Hematopoietic multipotent progenitor cell (in vitro differentiated cells): ENCODE data around the gene BEGAIN. TPM values are rescaled to one million over a fixed set of nuclear protein-coding genes. Genes with fewer than 3 reads are reported as not detected.
A peak's percentile ranks its signal among the peaks of the same experiment; 100 is the strongest.

ENCODE experiments used
- DNase-seq, 3 donors: peaks; one replicate each; pipeline ENCODE4 v3.0.0-alpha.2; 2011 to 2015; ENCODE audit warnings: low read depth in 2 of 3, low spot score in 2 of 3
- total RNA-seq: library from RNA; depleted of rRNA; stranded (reverse); fragments of >200 nt; gene quantifications from one replicate; pipeline ENCODE4 v1.2.3, GENCODE V29; 2012

Gene BEGAIN
- total RNA-seq, 1 donor, result 0.81 TPM

DNA sequence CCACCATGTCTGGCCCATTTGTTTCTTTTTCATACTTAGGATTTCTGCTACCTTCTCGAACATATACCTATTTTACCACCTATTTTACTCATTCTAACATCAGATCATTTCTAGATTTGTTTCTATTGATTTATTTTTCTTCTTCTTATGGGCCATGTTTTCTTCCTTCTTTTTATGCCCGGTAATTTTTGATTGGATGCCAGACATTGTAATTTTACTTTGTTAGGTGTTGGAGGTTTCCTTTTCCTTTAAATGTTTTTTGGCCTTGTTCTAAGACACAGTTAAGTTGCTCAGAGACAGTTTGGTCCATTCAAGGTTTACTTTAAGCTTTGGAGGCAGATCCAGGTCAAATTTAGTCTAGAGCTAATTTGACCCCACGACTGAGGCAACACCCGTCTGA is 14.7 kb upstream of the BEGAIN start:
- DNase-seq, result no peak

DNA sequence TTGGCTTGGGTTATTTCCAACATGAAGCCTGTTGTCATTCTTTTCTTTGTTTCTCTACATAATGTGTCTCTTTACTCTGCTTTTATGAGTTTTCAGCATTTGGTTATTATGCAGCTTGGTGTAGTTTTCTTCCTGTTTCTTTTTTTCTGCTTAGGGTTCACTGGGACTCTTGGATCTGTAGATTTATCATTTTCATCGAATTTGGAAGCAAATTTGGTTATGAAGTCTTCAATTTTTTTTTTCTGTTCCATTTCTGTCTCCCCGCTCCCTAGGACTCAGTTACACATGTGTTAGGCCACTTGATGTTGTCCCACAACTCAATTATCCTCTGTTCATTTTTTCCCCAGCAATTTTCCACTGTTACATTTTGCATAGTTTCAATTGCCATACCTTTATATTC is 13.8 kb upstream of the BEGAIN start:
- no peak for DNase-seq

DNA sequence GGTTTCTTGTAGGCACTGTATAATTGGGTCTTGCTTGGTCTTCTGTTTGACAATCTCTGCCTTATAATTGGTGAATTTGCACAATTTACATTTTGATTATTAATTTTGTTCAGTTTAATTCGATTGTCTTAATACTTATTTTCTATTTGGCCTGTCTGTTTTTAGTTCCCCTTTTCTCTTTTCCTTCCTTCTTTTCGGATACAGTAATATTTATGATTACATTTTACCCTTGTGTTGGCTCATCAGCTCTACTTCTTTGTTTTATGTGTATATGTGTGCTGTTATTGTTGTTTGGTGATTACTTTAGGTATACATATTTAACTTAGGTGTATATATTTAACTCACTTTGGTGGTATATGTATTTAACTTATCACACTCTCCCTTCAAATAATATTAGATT is 12.8 kb upstream of the BEGAIN start:
- peak in 1 of 3 donors; percentile 28 for DNase-seq

DNA sequence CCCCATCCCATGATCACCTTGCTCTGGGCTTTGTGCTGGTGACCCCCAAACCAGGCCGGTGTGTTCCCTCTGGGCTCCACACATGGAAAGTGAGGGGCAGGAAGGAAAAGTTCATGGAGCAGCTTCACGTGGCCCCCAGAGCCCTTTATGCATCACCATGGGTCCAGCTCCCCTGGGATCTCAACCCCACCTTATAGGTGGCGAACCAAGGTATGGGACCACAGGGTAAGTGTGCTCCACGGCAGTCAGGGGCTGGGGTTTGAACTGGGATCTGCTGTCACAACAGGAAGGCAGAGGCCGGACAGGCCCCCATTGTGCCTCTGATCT is 7.4 kb upstream of the BEGAIN start:
- DNase-seq, result no peak

DNA sequence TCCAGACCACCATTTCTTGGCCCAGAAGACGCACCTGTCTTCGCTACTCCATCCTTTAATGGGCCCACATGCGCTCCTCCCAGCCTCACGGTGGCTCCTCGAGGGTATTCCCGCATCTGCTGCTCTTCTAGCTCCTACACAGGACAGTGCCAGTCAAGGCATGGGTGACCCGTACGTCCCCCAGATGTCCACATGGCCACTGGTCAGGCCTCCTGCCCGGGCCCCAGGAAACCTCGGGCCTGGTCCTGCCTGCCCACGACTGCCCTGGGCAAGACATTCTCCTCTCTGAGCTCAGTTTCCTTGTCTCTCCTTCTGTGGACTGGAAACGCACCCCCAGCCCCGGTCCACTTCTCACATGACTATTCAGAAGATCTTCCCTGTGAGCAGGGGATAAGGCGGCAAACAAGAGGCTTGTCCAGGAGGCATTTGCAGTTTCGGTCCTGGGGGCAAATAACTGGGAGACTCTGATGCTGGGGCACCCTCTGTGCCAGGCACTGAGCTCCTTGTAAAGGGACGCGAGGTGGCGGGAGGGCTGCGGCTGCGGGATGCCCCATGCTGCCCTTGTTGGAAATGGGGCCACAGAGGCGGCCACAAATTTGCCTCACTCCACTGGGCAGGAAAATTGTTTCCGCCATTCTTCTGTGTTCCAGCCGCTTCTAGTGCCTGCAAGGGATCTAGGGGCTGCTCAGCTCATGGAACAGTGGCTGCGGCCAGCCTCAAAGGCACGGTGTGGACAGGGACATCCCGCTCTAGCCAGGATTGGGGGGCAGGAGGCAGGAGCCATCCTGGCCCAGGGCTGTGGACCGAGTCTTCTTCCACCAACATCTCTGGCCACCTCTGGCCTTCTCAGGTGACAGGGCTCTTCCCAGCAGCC is 6.8 kb upstream of the BEGAIN start:
- DNase-seq, result no peak

DNA sequence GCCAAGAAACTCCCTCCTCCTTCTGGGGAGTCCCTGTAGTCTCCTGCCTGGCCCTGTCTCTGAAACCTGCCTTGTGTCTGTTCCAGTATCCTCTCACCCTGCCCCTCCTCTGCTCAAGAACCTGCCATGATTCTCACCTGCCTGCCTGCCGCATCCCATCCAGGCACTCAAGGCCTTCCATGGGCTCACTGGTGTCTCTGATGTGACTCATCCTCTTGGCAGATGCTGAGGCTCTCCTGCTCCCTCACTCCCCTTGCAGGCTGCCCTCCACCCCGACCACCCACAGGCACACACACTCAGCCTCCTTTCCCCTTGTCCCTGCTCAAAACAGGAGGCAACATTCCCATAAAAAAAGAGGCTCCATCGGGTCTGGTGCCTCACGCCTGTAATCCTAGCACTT is 5.8 kb upstream of the BEGAIN start:
- DNase-seq, result no peak

DNA sequence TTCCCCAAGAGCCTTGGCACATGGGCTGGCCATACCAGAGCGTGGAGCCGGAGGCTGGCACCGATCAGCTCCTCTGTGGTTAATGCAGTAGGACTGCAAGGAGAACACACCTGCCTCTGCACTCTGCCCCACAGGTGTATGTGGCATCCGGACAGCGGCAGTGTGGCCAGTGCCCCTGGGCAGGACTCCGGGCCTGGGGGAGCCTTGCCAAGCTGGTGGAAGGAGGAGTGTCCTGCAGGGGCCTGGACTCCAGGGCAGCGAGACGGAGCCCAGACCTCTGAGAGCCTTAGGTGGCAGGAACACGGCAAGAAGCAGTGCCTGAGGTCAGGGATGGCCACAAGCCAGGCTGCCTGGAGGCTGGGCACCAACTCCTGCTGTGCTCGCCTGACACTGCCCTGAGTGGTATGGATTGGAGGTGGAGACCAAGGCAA is 5.3 kb upstream of the BEGAIN start:
- DNase-seq, result no peak

DNA sequence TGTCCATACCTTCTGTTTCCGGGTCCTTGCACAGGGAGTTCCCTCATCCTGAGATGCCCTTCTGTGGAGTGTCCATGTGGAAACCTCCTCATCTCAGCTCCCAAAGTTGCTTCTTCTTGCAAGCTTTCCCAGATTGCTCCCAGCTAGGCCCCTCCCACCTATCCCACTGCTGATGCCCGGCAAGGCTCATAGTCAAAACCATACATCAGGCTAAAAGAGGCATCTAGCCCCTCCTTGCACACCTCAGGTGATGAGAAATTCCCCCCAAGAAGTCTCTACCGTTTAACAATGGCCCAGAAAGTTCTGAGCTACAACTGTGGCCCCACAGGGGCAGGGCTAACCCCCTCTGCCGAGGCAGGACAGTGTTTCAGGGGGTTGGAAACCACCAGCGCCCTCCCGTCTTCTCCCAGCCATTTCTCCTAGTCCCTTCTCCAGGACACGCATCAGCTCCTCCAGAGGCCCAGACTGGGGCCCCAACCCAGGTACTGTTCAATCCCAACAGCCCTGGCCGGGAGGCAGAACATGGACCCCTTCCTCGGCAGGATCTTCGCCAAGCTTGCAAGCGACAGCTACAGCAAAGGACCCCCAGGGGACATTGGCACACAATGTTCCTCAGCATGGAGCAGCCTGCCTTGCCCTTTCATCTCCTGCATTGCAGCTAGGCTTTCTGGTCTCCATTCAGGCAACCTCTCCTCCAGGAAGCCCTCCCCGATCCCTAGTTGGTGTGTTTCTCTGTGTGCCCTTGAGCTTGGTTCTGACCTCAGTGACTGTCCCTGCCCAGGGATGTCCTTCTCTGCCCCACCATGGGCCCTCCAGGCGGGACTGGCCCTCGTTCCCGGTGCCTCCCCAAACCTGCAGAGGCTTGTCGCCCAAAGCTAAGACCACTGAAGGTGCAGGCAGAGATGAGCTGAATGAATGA is 4.5 kb upstream of the BEGAIN start:
- DNase-seq, result no peak

DNA sequence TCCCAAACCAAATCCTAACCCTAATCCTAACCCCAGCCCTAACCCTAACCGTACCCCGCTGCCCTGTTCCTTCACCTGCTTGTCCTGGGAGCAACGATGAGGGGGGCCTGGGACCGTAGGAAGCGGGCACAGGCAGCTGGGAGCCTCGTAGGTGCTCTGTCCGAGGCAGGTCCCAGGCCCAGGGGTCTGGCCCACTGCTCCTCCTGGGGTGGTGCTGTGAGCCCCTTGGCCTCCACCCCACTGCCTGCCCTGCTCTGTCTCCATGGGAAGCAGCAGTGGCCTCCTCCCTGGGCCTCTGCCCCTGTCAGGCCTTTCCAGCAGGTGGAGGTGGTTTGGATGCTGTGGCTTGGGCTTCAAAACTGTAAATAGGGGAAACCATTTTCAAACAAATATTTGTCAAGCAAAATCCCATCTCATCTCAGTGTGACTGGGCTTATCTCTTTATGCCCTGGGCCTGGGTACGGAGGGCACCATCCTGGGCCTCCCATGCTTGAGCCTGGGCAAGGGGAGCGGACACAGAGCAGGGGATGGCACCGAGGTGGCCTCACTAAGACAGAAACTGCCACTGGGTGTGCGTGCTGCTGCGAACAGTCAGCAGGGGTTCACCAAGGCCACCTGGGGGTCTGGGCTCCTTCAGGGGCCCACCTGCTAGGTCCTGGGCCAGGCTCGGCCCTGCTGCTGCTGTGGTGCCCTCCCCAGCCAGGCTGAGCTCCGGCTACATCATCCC is 3.7 kb upstream of the BEGAIN start:
- DNase-seq, result no peak

DNA sequence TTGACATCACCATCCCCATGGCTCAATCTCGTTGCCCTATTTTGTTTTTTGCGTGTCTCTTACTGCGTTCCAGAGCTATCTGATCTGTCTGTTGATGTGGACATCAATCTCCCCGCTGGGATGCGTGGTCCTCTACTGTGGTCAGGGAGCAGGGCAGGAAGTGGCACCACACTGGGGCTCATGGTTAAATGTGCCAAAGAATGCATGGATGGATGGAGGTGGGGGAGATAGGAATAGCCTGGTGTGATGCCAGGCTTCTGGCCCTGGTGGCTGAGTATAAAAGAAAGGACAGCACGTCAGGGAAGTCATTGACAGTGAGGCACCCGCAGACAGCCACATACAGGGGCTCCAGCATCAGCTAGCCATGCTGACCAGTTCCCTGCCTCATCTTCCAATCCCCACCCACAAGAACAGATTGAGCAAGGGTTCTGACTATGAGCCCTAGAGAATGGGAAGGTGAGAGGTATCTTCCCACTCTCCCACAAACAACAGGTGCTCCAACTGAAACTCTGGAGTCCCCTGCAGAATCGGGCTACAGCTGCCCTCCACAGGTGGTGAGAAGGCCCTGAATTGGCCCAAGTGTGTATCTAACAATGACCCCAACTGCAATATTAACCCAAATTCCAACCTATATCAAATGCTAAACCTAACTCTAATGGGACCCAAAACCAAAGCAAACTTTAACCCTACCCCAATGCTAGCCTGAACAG is 2.7 kb upstream of the BEGAIN start:
- no peak for DNase-seq

DNA sequence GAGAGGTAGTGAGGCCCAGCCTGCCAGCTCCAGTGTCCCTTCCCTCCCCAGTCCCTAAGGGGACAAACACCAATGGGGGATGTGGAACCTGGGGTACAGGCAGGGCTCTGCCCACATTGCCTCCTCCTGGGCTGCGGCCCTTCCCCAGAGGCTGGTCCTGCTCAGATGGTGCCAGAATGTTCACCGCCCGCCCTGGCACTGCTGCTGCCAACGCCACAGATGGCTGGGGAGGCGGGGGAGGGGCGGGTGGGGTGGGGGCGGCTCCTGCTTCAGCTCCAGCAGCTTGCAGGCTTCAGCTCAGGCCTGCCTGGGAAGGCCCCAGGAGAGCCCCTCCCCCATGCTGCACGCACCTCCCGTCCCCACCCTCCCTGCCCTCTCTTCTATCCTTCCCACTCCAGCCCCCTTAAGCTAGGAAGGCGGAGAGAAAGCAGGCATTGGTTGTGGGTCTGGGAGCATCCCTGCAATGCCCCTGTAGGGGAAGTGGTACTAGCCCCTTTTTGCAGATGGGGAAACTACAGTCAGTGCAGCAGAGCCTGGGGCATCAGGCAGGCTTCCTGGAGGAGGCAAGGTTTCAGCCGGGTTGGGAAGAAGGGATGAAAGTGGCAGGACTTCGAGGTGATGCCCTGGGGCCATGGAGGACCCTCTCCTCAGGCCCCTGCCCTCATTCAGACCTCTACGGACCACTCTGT is 2.0 kb upstream of the BEGAIN start:
- no peak for DNase-seq

DNA sequence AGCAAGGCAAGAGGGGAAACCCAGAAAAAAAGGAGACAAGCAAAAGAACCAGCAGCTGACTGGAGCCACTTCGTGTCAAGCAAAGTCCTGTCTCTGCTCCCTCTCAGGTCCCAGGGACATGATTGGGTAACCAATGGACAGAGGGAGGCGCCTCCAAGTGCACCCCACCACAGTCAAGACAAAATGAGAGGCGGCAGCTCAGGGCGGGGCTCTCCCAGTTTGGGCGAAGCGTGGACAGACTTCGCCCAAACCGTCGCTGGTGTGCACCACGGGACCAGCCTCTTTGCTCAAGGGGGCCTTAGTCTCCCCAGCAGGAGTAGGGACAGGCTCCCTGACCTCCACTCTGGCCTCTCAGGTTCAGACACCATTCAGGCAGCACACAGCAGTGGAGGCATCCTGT is 1.5 kb upstream of the BEGAIN start:
- DNase-seq, result no peak

DNA sequence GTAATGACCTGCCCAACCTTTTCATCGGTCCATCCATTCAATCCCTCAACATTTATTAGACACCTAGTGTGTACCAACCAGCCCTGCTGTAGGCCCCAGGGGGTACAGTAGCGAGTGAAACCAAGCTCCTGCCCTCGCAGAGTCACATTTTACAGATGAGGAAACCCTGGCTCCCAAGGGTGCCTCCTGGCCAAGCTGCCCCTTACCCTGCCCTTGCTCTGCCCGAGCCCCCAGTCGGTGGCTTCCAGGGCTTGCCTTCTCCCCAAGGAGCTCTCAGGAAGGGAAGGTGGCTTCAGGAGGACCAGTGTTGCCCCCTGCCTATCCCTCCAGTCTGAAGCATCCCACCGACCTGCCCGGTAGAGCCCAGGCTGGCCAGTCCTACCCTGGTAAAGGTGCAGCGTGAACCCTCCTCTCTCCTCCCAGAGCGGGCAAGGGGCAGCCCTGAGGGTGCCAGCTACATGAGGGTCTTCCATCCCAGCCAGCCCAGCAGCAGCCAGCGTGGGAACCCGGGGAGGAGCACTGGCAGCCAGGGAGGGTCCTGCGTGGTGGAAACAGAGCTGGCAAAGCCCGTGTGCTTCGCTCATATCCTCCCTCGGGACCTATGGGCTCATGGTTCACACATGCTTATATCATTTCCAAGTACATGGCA is 670 bp upstream of the BEGAIN start:
- DNase-seq, result no peak

DNA sequence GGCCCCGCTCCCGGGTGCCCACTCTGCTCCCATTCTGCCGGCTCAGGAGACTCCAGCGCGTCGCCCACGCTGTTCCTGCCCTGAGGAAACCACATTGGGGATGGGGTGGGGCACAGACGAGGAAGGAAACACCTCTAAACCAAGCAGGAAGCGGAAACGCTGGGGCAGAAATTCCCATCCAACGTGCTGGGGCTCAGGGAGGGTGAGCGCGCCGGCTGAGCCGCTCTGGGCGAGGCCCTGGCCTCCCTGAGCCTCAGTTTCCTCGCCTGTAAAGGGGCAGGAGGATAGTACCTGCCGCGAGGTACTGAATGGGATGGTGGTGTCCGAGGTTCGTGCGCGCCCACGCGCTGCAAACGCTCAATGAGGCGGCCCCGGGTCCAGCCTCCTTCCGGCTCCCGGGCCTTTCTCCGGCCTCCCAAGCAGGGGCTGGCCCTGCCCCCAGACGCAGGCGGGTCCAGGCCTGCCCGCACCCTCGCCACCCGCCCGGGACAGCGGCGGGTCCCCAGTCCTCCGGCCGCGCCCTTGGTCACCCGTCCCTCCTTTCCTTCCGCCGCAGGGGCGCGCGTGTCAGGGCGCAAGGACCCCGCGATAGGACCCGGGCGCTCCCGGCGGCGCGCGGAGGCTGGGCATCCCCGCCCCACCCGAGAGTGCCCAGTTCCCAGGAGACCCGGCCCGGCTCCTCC is 673 bp downstream of the BEGAIN start:
- no peak for DNase-seq

DNA sequence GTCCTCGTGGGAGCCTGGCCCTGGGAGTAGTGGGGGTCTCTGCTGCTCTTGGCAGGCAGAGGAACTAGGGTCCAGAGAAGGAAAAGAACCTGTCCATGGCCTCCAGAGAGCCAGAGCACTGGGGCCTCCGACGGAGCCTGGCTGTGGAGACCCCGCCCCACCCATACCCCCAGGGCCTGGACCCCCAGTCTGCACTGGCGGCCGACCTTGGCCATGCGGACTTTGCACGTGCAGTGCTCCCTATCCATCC is 1.1 kb downstream of the BEGAIN start:
- DNase-seq, result no peak

DNA sequence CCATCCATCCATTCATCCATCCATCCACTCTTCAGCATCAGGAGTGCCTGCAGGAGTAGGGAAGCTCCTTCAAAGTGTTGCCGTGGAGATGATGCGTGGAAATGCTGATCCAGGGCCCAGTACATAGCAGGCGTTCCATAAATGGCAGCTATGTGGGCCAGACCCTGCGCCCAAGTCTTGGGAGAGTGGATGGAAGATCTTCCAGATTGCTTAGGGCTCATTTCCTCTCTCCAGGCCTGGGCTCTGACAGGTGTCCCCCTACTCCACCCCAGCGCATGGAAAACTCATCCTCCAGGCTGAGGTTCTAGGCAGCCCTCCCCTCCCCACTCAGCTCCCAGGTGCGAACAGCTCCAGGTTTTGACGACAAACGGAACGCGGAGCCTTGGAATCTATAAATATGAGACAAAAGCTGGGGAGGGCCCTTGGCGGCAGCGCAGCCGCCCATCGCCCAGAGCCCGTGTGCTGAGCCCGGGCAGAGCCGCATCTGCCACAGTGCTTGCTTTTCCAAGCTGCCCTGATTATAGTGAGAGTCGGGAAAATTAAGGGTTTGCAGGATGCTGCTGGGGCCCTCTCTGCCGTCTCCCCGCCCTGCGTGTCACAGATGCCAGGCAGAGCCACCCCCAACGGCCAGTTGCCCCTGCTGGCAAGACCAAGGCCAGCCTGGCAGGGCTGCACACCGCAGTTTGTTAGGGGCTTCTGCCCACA is 1.6 kb downstream of the BEGAIN start:
- no peak for DNase-seq

DNA sequence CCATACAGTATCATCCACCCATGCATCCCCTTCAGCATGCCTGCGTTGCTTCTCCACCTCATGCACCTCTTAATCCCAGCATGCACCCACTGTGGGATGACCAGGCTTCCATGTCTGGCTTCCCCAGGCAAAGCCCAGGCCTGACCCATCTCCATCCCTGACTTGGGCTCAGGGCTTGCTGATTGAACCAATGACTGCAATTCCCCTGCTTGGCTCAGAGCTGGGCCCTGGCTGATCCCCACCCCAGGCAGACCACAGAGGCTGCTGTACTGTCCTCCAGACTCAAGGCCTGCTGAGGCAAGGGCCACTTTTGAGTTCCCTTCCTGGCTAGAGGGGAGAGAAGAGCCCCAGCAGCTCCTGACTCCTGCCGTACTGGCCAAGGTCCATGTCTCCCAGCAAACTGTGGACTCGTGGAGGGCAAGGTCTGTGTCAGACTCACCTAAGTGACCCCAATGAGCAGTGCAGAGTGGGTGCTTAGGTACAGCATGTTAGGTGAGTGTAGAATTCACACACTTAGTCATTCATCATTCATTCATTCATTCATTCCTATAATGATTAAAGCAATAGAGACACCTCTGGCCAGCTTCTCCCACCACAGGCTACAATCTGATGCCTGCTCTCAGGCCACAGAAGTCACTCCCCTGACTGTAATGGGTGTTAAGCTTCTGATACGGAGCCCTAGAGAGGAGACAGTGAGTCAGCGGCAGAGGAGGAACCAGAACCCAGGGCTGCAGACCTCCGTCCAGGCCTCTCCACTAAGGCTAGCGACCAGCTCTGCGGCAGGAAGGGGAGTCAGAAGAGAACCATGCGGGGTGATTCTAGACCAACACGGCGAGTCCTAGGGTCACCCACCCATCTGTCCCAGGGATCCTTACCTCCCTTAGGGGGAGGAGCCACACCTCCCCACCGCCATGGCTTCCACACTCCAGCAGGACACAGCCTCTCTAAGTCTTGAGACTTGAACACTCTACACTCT is 2.9 kb downstream of the BEGAIN start:
- no peak for DNase-seq
